ENCODE measurements around the gene ATG9B. TPM values are rescaled to one million over a fixed set of nuclear protein-coding genes. Genes with fewer than 3 reads are reported as not detected.

The ATG9B gene
- total and polyA plus RNA-seq, 9 of the 15 experiments (the other 6 are each of a cell fraction or from before 2014, with no cell fraction given) = 0.29 to 8.0 (median 2.1) TPM

DNA sequence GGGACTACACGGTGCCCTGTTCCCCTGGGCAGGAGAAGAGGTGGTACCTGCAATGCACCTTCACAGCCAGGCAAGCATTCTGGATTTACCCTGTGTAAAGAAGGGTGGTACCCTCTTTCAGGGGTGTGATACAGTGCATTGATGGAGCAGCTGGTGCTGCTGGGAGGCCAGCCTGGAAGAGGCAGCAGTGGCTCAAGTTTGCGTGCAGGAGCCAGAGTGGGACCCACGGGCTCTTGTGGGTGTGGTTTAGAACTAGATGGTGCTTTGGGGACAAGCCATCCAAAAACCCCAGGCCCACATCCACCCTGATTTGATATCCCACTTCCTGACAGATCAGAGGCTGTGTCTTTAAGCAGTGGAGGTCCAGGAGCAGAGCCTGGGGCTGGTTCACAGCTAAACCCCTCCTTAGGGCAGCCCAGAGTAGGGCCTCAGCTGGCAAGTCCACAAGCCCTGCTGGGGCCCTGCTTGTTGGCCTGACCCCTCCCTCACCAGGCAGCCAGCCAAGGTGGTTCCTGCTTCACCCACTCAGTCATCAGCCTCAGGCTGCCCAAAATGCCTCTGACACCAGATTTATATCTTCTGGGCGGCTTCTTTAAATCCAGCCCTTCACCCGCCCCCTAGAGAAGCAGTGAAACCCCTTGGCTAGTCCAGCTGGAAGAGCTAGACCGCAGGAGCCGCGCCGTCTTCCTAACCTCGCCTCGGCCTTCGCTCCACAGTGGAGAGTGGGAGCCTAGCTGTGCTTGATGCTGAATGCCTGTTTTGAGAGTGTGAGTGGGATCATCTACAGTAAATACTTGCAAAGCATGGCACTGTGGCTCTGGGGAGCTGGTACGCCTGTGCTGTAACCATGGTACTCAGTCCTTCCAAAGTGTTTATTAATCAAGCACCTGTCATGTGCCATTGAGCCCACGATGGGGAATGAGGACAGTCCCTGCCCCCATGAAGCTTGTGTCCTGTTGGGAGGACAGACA, 22.6 kb upstream of the ATG9B start (continued):
- TF ChIP-seq, protein P1, sequence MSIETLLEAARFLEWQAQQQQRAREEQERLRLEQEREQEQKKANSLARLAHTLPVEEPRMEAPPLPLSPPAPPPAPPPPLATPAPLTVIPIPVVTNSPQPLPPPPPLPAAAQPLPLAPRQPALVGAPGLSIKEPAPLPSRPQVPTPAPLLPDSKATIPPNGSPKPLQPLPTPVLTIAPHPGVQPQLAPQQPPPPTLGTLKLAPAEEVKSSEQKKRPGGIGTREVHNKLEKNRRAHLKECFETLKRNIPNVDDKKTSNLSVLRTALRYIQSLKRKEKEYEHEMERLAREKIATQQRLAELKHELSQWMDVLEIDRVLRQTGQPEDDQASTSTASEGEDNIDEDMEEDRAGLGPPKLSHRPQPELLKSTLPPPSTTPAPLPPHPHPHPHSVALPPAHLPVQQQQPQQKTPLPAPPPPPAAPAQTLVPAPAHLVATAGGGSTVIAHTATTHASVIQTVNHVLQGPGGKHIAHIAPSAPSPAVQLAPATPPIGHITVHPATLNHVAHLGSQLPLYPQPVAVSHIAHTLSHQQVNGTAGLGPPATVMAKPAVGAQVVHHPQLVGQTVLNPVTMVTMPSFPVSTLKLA (conservative IDR thresholded peaks at IDR 0.05) = no peak
- TF ChIP-seq POLR2H (tag; IDR thresholded peaks at IDR 0.05; ENCODE audit: low read depth) (no peak), ZNF764 (CRISPR knock-in tag; IDR thresholded peaks at IDR 0.05; ENCODE audit: low read depth) (no peak), ZNF12 (CRISPR knock-in tag; IDR thresholded peaks at IDR 0.05) (peak; percentile 50; the same call in 1 of the 2 replicates), NR4A1 (CRISPR knock-in tag; IDR thresholded peaks at IDR 0.05) (no peak), NR4A1 (tag; IDR thresholded peaks at IDR 0.05) (no peak), ZBTB8A (IDR thresholded peaks at IDR 0.05; ENCODE audit: partially characterized antibody) (no peak), ZNF561 (CRISPR knock-in tag; conservative IDR thresholded peaks at IDR 0.05) (no peak), TAF1 (IDR thresholded peaks at IDR 0.05; ENCODE audit: control insufficient read depth, extremely low read depth, insufficient read depth, low read length, severe bottlenecking) (no peak), BRD4 (IDR thresholded peaks at IDR 0.05) (no peak)
- TF ChIP-seq, protein P2, sequence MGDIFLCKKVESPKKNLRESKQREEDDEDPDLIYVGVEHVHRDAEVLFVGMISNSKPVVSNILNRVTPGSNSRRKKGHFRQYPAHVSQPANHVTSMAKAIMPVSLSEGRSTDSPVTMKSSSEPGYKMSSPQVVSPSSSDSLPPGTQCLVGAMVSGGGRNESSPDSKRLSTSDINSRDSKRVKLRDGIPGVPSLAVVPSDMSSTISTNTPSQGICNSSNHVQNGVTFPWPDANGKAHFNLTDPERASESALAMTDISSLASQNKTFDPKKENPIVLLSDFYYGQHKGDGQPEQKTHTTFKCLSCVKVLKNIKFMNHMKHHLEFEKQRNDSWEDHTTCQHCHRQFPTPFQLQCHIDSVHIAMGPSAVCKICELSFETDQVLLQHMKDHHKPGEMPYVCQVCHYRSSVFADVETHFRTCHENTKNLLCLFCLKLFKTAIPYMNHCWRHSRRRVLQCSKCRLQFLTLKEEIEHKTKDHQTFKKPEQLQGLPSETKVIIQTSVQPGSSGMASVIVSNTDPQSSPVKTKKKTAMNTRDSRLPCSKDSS (IDR thresholded peaks at IDR 0.05; ENCODE audit: low read depth, partially characterized antibody) = no peak
